NCI-H524 treated with DMSO at 0.1 percent for 48 hours (cell line): ENCODE measurements around the gene EML6.

Experiments
- DNase-seq: peaks from one replicate; lab custom pipeline; 2025; lab: John Stamatoyannopoulos, UW

The EML6 gene

GRCh38 chr2:54758951-54759350, 35.5 kb downstream of the EML6 start:
- no peak for DNase-seq

- DNase-seq = no peak
Observed at GRCh38 chr2:54760310-54760709, 36.8 kb downstream of the EML6 start.

GRCh38 chr2:54763636-54764291, 40.3 kb downstream of the EML6 start:
- no peak for DNase-seq

GRCh38 chr2:54767921-54768320, 44.5 kb downstream of the EML6 start:
- DNase-seq = no peak

GRCh38 chr2:54768772-54769428, 45.4 kb downstream of the EML6 start:
- no peak for DNase-seq

- DNase-seq = no peak
Observed at GRCh38 chr2:54770211-54770610, 46.7 kb downstream of the EML6 start.

GRCh38 chr2:54770676-54771075, 47.2 kb downstream of the EML6 start:
- no peak for DNase-seq

GRCh38 chr2:54771166-54771885, 47.9 kb downstream of the EML6 start:
- DNase-seq = no peak

- no peak for DNase-seq
Observed at GRCh38 chr2:54772110-54772509, 48.6 kb downstream of the EML6 start.

GRCh38 chr2:54772531-54772930, 49.1 kb downstream of the EML6 start:
- no peak for DNase-seq

GRCh38 chr2:54773233-54773632, 49.8 kb downstream of the EML6 start:
- no peak for DNase-seq

- no peak for DNase-seq
Observed at GRCh38 chr2:54773838-54774237, 50.4 kb downstream of the EML6 start.

GRCh38 chr2:54775710-54776109, 52.2 kb downstream of the EML6 start:
- DNase-seq = no peak

GRCh38 chr2:54776494-54776893, 53.0 kb downstream of the EML6 start:
- no peak for DNase-seq

- DNase-seq = no peak
Observed at GRCh38 chr2:54783349-54783748, 59.9 kb downstream of the EML6 start.

- no peak for DNase-seq
Observed at GRCh38 chr2:54787270-54787669, 63.8 kb downstream of the EML6 start.

GRCh38 chr2:54787755-54788366, 64.4 kb downstream of the EML6 start:
- no peak for DNase-seq

- DNase-seq = no peak
Observed at GRCh38 chr2:54789878-54790277, 66.4 kb downstream of the EML6 start.

GRCh38 chr2:54791831-54792230, 68.4 kb downstream of the EML6 start:
- DNase-seq = no peak

GRCh38 chr2:54797307-54797706, 73.8 kb downstream of the EML6 start:
- DNase-seq = no peak

- DNase-seq = no peak
Observed at GRCh38 chr2:54801352-54801751, 77.9 kb downstream of the EML6 start.

GRCh38 chr2:54803783-54804751, 80.6 kb downstream of the EML6 start:
- DNase-seq = peak; percentile 93
